K562 (cell line): ENCODE data around the gene NUB1.
"Not testable (repeated sequence)": the region's sequence is repeated elsewhere in the genome, so short reads cannot be mapped to it uniquely, and the experiment has no call there.

Source experiments
- BRCA1 ChIP-seq, 2 experiments: fragments of 450-650 bp in 1 of 2; sonication (generic) in 1 of 2; formaldehyde crosslinking in 1 of 2; IDR thresholded peaks; 2 replicates each; pipeline versions ENCODE4 v1.5.0 to v1.6.1; 2017 to 2020; ENCODE audit warnings: mild to moderate bottlenecking in 1 of 2, missing genetic modification reagents in 1 of 2
- FOXM1 ChIP-seq, 2 experiments: fragments of 450-650 bp in 1 of 2; sonication (generic) in 1 of 2; formaldehyde crosslinking in 1 of 2; IDR thresholded peaks; 2 replicates each; pipeline versions ENCODE4 v1.6.1 to v1.9.0; 2017 to 2022; ENCODE audit warnings: low read depth in 2 of 2, mild to moderate bottlenecking in 2 of 2, missing genetic modification reagents in 1 of 2, moderate library complexity in 1 of 2
- POLR2A ChIP-seq: fragments of 450-650 bp; conservative IDR thresholded peaks from 2 replicates; pipeline ENCODE4 v1.6.1; 2016

GRCh38 chr7:151304251-151304650 lies 37.4 kb upstream of the NUB1 start:
- TF ChIP-seq FOXM1 (IDR thresholded peaks at IDR 0.05; ENCODE audit: low read depth); FOXM1 (CRISPR knock-in tag; IDR thresholded peaks at IDR 0.05; ENCODE audit: low read depth); BRCA1 (IDR thresholded peaks at IDR 0.05); BRCA1 (CRISPR knock-in tag; IDR thresholded peaks at IDR 0.05); POLR2A: not testable (repeated sequence)
